ENCODE results near the gene APP.

The APP gene

GRCh38 chr21:25884311-25884710 is 286.3 kb downstream of the APP start:
- H3K4me3 ChIP-seq (ENCODE audit: low read depth, low read length) = no peak overlapping the region

- H3K4me3 ChIP-seq (ENCODE audit: low read depth, low read length) = no peak overlapping the region
Measured at GRCh38 chr21:25881524-25882376, 288.8 kb downstream of the APP start.

- H3K4me3 ChIP-seq (ENCODE audit: low read depth, low read length) = no peak overlapping the region
Measured at GRCh38 chr21:25879203-25879602, 291.4 kb downstream of the APP start.

- no peak overlapping the region for H3K4me3 ChIP-seq (ENCODE audit: low read depth, low read length)
Measured at GRCh38 chr21:25878344-25878743, 292.2 kb downstream of the APP start.

- no peak overlapping the region for H3K4me3 ChIP-seq (ENCODE audit: low read depth, low read length)
Measured at GRCh38 chr21:25872271-25872670, 298.3 kb downstream of the APP start.

GRCh38 chr21:25871566-25871965 is 299.0 kb downstream of the APP start:
- no peak overlapping the region for H3K4me3 ChIP-seq (ENCODE audit: low read depth, low read length)

GRCh38 chr21:25870084-25870483 is 300.5 kb downstream of the APP start:
- no peak overlapping the region for H3K4me3 ChIP-seq (ENCODE audit: low read depth, low read length)

- H3K4me3 ChIP-seq (ENCODE audit: low read depth, low read length) = no peak overlapping the region
Measured at GRCh38 chr21:25867061-25867460, 303.5 kb downstream of the APP start.

GRCh38 chr21:25863747-25864146 is 306.8 kb downstream of the APP start:
- H3K4me3 ChIP-seq (ENCODE audit: low read depth, low read length) = no peak overlapping the region

- no peak overlapping the region for H3K4me3 ChIP-seq (ENCODE audit: low read depth, low read length)
Measured at GRCh38 chr21:25863031-25863430, 307.5 kb downstream of the APP start.

- no peak overlapping the region for H3K4me3 ChIP-seq (ENCODE audit: low read depth, low read length)
Measured at GRCh38 chr21:25862596-25862995, 308.0 kb downstream of the APP start.

- no peak overlapping the region for H3K4me3 ChIP-seq (ENCODE audit: low read depth, low read length)
Measured at GRCh38 chr21:25862112-25862511, 308.5 kb downstream of the APP start.

- no peak overlapping the region for H3K4me3 ChIP-seq (ENCODE audit: low read depth, low read length)
Measured at GRCh38 chr21:25859235-25859929, 311.2 kb downstream of the APP start.

GRCh38 chr21:25858325-25858724 is 312.2 kb downstream of the APP start:
- H3K4me3 ChIP-seq (ENCODE audit: low read depth, low read length) = no peak overlapping the region

- no peak overlapping the region for H3K4me3 ChIP-seq (ENCODE audit: low read depth, low read length)
Measured at GRCh38 chr21:25857308-25858074, 313.1 kb downstream of the APP start.

- H3K4me3 ChIP-seq (ENCODE audit: low read depth, low read length) = no peak overlapping the region
Measured at GRCh38 chr21:25855576-25855975, 315.0 kb downstream of the APP start.

GRCh38 chr21:25850126-25850842 is 320.3 kb downstream of the APP start:
- H3K4me3 ChIP-seq (ENCODE audit: low read depth, low read length) = no peak overlapping the region

GRCh38 chr21:25848309-25848708 is 322.3 kb downstream of the APP start:
- no peak overlapping the region for H3K4me3 ChIP-seq (ENCODE audit: low read depth, low read length)

GRCh38 chr21:25845729-25846256 is 324.8 kb downstream of the APP start:
- no peak overlapping the region for H3K4me3 ChIP-seq (ENCODE audit: low read depth, low read length)

GRCh38 chr21:25842925-25843324 is 327.6 kb downstream of the APP start:
- H3K4me3 ChIP-seq (ENCODE audit: low read depth, low read length) = no peak overlapping the region

GRCh38 chr21:25838809-25839208 is 331.8 kb downstream of the APP start:
- H3K4me3 ChIP-seq (ENCODE audit: low read depth, low read length) = no peak overlapping the region

All from iPS-11a (cell line).